Stimulated activated CD4-positive, alpha-beta T cell treated with anti-CD3 and anti-CD28 coated beads, Interleukin-12 subunit alpha, Interleukin-12 subunit beta, amount 100 ng/mL, for 4 hours (primary cell): ENCODE results near the gene BPIFB2.
"Not testable (repeated sequence)": the region's sequence is repeated elsewhere in the genome, so short reads cannot be mapped to it uniquely, and the experiment has no call there.

Experiments used
- DNase-seq: peaks from one replicate; pipeline ENCODE4 v3.0.0-alpha.2; 2020

The BPIFB2 gene, protein sequence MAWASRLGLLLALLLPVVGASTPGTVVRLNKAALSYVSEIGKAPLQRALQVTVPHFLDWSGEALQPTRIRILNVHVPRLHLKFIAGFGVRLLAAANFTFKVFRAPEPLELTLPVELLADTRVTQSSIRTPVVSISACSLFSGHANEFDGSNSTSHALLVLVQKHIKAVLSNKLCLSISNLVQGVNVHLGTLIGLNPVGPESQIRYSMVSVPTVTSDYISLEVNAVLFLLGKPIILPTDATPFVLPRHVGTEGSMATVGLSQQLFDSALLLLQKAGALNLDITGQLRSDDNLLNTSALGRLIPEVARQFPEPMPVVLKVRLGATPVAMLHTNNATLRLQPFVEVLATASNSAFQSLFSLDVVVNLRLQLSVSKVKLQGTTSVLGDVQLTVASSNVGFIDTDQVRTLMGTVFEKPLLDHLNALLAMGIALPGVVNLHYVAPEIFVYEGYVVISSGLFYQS

DNA sequence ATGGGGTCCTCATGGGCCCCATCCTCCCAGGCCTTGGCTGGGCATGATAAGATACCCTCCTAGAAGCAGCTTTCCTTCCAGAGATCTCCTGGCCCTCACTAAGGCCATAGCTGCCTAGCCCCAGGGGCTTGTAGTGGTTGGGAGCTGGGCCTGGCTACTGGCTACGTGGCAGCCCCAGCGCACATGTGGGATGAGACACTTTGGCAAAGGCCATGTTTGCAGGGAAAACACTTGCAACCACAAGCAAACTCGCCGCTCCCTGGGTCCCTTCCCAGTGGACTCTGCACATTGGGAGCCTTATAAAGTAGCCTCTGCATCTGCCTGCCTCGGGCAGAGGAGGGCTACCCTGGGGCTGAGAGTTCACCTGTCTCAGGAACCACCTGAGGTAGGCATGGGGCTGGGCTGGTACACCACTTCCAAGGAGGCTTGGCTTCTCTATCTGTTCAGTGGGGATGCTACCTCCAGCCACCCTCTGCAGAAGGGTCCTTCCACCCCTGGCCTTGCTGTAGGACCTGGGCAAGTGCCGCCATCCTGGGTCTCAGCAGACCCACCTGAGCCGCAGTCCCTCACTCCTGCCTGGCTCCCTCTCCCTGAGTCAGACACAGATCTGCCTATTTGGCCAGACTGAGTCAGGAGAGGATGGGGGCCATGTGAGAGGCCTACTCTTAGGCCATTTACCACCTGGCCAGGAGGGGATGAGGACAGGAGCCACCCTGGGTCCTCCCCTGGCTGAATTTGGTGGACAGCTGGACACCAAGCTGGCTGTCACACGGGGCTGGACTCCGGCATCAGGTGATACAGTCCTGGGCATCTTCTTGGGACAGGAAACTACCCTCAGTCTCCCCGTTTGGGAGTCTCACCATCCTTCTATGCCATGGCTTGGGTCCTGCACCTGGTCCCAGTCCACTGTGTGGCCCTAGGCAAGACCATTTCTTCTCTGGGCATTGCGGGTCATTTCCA, at the start of gene BPIFB2:
BPIFB2 (plus strand) TSS at position 329 of the 960 bp plus-strand sequence. CDS start 871 bp downstream, outside the sequence.
- DNase-seq: no peak

DNA sequence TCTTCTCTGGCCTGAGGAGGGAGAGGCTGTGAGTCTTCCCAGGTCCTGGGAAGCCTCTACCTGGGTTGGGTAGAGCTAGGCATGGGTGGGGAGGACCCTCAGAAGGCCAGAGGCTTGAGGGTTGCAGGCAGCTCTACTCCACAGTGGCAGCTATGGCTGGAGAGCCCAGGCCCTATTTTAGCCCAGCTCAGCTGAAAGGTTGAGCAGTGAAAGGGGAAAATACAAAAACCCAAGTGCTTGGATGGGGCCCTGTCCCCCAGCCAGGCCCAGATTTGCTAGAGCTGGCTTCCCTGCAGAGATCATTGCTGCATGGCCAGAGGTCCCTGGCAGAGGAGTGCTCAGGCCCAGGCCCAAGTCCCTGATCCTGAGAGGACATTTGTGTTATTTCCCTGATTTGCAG, 48.9 kb upstream of the BPIFB2 start:
- DNase-seq: no peak

DNA sequence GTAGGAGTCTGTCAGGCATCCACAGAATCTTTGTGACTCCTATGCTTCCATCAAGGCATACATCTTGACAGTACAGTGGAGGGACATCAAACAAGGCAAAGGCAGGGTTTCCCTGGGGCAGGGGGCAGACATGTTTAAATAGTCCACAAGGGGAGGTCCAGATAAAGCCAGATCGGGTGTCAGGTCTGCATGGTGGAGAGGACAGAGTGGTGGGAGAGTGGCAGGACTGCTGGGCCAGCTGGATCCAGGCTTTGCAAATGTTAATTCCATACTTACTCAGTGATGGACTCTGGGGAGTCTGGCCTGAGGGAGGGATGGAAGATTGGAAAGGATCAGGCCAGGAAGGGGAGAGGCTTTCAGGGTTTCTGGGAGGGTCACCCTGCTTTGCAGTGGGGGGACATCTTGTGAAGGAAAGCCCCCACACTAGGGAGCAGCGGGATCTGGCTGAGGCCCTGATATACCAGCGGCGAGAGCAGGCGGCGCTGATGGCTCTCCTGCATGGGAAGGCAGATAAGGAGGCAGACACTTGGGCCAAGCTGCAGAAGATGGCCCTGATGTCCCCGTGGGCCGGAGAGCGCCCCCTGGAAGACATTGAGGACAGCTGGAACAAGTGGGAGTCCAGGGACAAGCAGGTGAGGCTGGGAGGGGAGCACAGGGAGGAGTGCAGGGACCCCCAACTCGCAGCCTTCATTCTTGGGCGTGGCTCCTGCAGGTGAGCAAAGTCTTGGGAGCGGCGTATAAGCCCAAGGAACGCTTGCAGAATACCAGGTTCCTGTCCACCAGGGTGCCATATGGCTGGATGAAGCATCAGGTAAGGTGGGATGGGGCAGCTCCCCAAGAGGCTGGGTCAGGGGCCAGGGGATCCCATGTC, 47.9 kb upstream of the BPIFB2 start:
- DNase-seq: no peak

DNA sequence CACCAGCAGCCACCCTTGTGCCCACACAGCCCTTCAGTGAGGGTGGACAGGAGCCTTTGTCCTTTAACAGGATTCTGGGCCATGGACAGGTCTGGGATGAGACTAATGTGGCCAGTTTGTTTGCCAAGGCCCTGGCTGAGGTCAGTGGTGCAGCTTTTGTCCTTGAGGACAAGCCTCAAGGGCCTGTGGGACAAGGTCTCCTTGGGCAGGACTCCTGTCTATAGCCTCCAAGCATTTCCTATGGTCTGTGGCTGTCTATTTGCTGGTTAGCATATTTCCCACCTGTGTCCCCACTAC, 47.3 kb upstream of the BPIFB2 start:
- no peak for DNase-seq

DNA sequence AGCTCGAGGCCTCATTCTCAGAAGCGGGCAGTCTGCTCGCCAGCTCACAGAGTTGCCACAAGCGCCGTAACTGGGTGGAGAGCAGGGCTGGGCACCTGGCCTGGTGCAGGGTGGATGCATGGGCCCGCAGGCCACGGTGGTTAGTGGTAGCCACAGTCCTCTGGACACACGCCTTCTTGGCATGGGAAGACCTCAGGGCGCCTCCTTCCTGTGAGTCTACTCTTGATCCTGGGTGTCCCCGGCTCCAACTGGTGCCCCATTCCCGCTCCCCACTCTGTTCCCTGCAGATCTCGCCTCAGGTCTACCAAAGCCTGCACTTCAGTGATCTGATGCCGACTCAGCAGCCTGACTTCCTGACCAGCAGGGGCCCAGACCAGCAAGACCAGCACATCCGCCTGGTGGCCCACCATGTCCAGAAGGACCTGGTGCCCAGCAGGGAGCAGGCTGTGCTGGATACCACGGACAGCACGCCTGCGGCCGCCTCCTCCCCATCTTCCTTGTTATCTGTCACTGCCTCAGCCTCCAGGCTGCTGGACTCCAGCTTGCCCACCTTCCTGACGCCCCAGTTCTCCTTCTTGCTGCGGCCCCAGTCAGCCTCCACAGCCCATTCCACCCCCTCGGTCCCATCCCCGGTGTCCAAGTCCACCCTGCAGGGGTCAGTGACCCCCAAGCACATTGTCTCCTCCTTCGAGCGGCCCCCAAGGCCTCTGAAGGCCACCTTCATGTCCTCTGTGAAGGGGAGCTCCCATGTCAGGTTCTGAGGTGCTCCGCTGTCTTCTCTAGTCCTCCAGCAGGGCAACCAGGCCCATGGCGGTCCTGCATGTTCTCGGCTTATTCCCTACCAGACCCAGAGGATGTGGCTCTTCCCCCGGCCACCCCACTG, 46.4 kb upstream of the BPIFB2 start:
- DNase-seq: no peak

DNA sequence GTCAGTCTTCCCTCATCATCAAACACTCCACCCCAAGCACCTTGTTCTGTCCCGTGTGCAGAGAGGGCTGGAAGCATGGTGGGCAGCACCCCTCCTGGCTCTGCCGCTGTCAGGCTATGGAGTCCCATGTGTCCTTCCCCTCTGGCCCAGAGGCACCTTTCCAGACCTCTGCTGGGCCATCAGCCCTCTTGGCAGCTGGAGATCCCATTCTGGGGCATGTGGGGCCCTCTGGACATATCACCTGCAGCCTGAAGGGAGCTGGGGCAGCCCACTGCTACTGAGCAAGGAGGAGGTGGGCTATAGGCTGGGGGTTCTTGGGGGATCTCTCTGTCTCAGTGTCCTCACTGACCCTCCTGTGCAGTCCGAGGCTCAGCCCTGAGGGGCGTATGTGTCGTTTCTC, 45.5 kb upstream of the BPIFB2 start:
- DNase-seq: no peak

DNA sequence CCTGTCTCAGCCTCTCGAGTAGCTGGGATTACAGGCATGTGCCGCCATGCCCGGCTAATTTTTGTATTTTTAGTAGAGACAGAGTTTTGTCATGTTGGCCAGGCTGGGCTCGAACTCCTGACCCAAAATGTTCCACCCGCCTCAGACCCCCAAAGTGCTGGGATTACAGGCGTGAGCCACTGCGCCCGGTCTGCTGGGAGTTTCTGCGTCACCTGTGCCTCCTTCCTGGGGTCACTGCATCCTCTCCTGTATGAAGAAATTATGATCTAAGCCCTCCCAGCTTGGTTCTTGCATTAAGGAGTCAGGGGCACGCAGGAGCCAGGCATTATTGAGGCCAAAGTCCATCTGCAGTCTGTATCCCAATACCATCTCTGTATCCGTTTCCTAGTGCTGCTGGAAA, 44.9 kb upstream of the BPIFB2 start:
- DNase-seq: not testable (repeated sequence)

DNA sequence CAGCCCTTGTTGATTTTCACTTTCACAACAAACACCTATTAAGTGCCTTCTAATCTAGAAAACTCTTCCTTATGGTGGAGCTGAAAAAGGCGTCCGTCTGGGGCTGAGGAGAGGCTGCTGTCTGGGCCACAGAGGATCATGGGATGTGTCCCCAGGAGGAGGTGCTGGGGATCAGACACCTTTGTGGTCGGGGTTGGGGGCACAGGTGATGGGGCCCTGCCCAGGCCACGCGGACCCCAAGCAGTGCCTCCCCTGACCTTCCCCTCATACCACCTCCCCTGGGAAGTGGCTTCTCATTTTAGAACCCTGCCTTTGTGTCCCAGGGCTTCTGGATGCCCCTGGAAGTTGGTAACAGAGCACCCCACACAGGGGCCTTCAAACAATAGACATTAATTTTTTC, 44.3 kb upstream of the BPIFB2 start:
- no peak for DNase-seq

DNA sequence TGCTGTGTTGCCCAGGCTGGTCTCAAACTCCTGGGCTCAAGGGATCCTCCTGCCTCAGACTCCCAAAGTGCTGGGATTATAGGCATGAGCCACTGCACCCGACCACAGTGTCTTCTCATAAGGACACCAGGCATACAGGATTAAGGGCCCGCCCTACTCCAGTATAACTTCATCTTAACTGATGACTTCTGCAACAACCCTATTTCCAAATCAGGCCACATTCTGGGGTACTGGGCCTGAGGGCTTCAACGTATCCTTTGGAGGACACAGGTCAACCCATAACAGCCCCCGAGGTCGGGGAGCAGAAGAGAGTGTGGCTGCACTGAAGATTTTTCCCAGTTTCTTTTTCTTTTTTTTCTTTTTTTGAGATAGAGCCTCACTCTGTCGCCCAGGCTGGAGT, 42.9 kb upstream of the BPIFB2 start:
- no peak for DNase-seq

DNA sequence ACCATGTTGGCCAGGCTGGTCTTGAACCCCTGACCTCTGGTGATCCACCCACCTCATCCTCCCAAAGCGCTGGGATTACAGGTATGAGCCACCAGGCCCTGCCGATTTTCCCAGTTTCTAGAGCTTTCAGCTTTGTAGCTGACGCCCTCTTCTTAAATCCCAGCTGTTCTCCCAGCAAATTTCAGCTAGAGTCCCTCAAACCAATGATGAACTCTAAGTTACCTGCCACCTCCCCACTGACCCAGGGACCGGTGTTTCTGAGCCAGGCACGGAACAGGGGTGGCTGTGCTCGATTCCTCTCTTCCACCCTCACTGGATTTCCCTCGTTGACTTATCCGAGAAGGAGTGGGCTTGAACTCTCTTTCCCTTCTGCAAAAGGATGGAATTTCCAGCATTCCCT, 42.4 kb upstream of the BPIFB2 start:
- DNase-seq: no peak

DNA sequence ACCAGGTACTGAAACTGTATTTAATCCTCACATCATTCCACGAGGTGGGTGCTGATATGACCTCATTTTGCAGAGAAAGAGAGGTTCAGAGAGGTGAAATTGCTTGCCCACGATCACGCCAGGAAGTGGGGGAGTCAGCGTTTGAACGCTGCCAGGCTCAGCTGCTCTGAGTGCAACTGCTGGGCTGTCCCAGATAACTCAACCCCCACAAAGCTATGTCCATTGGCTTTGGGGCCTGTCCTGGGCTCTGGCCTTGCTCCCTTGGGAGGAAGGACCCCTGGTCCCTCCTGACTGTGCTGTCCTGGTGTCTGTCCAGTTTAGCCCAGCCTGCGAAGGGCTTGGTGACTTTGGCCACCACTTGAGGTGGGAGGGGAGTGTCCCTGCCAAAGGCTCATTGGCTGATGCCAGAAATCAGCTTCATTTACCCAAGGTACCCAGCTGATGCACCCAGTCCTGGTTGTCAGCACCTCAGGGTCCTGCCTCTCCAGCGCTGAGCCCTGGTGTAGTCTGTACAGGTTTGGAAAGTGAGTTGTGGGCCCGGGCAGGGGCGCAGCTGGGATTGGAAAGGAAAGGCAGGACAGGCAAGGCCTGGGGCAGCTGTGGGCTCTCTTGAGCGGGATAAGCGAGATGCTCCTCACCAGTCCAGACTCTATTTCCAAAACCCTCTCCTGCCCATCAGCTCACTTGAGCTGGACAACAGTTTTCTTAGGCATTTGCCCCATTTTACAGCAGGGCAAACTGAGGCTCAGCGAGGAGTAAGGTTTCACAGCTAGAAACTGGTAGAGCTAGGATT, 41.7 kb upstream of the BPIFB2 start:
- no peak for DNase-seq

DNA sequence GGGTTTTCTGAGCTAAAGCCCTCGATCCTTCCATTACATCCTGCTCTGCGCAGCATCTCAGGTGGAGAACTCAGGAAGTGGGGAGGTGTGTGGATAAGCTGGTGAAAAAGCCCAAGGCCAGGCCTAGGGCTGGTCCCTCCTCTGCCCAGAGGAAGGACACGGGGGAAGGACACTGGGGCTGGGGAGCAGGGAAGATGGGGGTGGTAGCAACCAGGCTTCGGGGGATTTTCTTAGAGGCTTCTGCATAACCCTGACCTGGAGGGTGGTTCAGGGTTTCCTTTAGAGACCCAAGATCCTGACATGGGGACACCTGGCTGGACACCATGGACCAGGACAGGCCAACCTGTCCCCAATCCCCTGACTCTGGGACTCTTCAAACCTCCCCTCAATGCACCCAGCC, 41.1 kb upstream of the BPIFB2 start:
- DNase-seq: no peak

DNA sequence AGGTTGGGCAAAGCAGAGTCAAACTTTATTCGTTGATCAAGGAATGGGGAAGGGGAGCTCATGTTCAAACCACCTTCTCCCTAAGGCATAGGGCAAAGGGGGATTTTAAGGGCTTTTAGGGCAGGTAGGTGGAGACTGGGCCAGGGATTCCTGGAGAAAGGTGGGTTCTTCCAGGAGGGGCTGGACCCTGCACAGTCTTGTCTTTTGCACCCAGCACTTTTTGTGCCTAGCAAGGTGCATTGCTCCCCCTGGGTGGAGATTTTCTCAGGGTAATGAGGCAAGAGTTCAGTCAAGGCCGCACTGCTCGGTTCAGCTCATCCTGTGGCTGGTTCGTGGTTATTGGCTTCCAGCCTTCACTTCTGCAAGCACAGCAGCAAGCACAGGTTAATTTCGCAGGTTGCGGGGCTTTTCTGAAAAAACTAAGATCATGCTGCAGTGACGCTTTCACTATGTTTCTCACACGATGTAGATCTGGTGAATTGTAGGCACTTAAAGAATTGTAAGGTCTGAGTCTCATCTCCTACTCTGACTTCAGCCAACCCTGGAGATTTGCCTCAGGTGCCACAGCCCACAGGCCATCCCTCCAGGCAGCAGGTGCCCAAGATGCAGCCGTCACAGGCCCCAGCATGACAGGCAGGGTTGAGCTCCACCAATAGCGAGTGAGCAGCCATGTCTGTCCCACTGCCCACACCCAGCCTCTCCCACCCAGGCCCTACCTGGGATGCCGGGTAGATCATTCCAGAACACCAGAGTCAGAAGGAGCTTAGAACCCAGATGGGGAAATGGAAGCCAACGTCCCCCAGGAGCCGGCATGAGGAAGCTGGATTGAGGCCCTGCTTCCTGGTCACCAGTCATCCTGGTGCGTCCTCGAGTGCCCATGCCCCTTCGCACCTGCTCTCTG, 40.4 kb upstream of the BPIFB2 start:
- DNase-seq: no peak

DNA sequence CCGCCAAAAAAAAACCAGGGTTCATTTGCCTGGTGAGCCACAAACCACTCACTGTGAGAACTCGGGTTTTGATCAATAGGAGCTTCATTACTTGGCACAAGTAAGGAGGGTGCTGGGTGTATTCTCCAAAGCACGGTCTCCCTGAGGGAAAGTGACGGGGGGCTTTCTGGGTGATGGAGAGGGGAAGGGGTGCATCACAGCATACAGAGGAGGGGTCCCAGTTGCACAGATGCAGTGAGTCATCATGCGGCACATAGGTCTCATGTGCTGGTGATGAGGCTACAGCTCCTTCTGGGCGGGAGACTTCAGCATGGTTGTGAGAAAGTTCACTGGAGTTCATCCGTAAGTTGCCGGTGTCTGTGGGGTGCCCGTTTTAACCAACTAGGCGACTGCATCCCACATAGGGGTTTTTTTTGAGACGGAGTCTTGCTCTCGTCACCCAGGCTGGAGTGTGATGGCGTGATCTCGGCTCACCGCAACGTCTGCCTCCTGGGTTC, 39.5 kb upstream of the BPIFB2 start:
- DNase-seq: no peak

DNA sequence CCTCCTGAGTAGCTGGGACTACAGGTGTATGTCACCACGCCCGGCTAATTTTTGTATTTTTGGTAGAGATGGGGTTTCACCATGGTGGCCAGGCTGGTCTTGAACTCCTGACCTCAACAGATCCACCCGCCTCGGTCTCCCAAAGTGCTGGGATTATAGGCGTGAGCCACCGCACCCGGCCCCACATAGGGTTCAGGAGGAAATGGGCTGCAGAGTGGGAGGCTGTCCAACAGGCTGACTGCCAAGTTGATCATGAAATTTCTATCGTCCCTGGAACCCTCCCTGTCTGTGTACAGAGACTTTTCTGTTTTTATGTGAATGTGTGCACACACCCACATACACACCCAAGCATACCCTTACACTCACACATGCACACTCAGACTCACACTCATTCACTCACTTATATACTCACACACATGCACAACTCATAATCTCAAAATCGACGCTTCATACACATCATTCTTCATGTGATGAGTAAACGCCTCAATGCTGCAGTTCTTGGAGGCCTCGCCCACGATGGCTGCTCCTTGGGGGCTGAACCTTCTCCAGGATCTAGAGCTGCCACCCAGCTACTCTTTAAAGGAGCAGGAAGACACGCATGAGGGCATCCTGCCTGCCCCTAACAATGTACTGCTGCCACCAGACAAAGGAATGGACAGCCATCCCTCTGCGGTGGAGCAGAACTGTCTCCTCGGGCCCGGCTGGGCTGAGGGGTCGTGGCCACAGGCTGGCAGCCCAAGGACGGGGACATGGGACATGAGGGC, 38.8 kb upstream of the BPIFB2 start:
- no peak for DNase-seq

DNA sequence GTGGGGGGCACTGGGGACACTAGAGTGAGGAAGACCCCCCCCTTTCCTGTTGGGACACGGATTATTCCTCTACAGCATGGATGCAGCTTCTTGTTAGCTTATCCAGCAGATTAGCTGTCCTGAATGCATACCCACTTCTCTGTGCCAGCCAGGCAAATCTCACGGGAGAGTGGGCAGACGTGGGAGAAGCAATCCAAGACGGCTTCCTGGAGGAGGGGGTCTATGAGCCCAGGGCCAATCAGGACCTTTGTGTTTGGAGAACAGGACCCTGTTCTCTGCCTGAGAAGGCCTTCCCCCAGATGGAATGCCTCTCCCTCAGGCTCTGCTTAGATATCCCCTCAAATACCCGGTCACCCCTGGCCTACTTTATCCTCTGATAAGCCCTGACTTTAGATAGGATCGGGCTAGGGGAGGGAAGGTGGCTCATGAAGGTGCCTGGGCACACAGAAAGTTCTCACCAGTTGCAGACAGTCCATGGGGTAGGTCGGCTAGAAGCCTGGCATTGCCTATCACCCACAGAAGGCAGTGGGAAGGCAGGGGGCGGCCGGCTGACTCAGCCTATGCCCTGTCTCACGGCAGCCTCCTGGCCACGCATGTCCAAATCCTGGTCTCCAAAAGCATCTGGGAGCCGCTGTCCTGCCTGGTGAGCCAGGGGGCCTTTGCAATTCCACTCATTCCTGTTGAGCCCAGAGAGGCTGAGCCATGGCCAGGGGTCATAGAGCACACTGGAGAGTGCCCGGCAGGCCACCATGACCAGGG, 38.0 kb upstream of the BPIFB2 start:
- DNase-seq: no peak

DNA sequence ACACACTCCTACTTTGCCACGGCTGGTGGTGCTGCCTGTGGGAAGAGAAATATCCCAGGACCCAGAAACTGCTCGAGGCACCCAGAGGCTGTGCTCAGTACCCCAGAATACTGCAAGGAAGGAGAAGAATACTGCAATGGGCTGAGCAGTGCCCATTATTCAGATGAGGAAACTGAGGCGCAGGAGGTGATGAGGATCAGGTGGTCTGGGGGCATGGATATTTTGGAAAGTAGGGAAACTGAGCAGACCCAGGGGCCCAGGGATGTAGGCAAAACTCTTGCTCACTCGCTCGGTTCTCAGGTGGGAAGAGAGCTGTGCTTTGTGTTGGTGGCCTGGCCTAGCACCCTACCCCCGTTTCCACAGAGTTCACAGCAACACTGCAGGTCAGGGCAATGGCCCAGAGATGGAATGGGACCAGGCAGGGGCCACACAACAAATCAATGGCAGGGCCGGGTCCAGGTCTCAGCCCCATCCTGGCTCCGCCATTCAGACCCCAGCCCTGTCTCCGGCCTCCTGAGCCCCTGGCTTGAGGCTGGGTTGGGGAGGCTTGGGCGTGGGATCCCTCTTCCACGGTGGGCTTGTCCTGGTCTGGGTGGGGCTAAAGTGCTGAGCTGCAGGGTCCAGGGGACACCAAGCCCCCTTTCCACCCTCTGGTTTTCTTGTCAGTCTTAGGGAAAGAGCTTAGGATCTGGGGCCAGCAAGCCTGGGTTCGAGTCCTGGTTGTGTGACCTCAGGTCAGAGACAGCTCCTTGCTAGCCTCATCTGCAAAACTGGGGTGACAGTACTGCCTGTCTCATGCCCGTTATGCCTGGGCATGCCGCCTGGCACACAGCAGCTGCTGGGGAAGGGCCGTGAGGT, 37.2 kb upstream of the BPIFB2 start:
- no peak for DNase-seq
